SK-N-SH treated with all-trans-retinoic acid at 6 μM for 48 hours (cell line): ENCODE data around the gene CHCHD6.

Source experiments
- ATAC-seq: fragments of 200-7000 bp; cut with Tn5 transposase; 3 replicates; pipeline ENCODE4 v1.9.1; 2020; ENCODE audit warnings: mild to moderate bottlenecking, moderate library complexity
- BACH2 ChIP-seq: fragments of 250-450 bp; sonication (Bioruptor Pico); IDR thresholded peaks from 2 replicates; pipeline ENCODE4 v1.9.0; 2021; ENCODE audit warnings: mild to moderate bottlenecking, borderline replicate concordance
- CSDC2 ChIP-seq: fragments of 250-450 bp; sonication (Bioruptor Pico); IDR thresholded peaks from 2 replicates; pipeline ENCODE4 v1.5.0; 2020; ENCODE audit warnings: mild to moderate bottlenecking, moderate library complexity
- CSRNP3 ChIP-seq: fragments of 250-450 bp; sonication (Bioruptor Pico); IDR thresholded peaks from 2 replicates; pipeline ENCODE4 v1.5.1; 2021; ENCODE audit warnings: mild to moderate bottlenecking, moderate library complexity
- ESRRG ChIP-seq: fragments of 250-450 bp; sonication (Bioruptor Pico); IDR thresholded peaks from 2 replicates; pipeline ENCODE4 v1.6.1; 2021; ENCODE audit warnings: mild to moderate bottlenecking
- GLIS3 ChIP-seq: fragments of 250-450 bp; sonication (Bioruptor Pico); IDR thresholded peaks from 2 replicates; pipeline ENCODE4 v1.5.0; 2020; ENCODE audit warnings: mild to moderate bottlenecking, moderate library complexity
- ISL1 ChIP-seq: fragments of 250-450 bp; sonication (Bioruptor Pico); IDR thresholded peaks from 2 replicates; pipeline ENCODE4 v2.1.2; 2022; ENCODE audit warnings: mild to moderate bottlenecking, moderate library complexity
- OSR1 ChIP-seq: fragments of 250-450 bp; sonication (Bioruptor Pico); IDR thresholded peaks from 2 replicates; pipeline ENCODE4 v1.8.0; 2022; ENCODE audit warnings: moderate library complexity, mild to moderate bottlenecking, inconsistent platforms
- PPARA ChIP-seq: fragments of 250-450 bp; sonication (Bioruptor Pico); IDR thresholded peaks from 2 replicates; pipeline ENCODE4 v1.5.0; 2020; ENCODE audit warnings: mild to moderate bottlenecking, borderline replicate concordance
- RARB ChIP-seq: fragments of 250-450 bp; sonication (Bioruptor Pico); IDR thresholded peaks from 2 replicates; pipeline ENCODE4 v1.8.0; 2021; ENCODE audit warnings: mild to moderate bottlenecking, moderate library complexity
- SNAI2 ChIP-seq: fragments of 250-450 bp; sonication (Bioruptor Pico); IDR thresholded peaks from 2 replicates; pipeline ENCODE4 v1.5.0; 2020; ENCODE audit warnings: mild to moderate bottlenecking, moderate library complexity
- TCF4 ChIP-seq: fragments of 250-450 bp; sonication (Bioruptor Pico); IDR thresholded peaks from 2 replicates; pipeline ENCODE4 v1.8.0; 2021; ENCODE audit warnings: mild to moderate bottlenecking, moderate library complexity, borderline replicate concordance
- TOX ChIP-seq: fragments of 250-450 bp; sonication (Bioruptor Pico); IDR thresholded peaks from 2 replicates; pipeline ENCODE4 v1.8.0; 2021; ENCODE audit warnings: mild to moderate bottlenecking, moderate library complexity, borderline replicate concordance
- ZC3H10 ChIP-seq: fragments of 250-450 bp; sonication (Bioruptor Pico); IDR thresholded peaks from 2 replicates; pipeline ENCODE4 v1.5.1; 2021; ENCODE audit warnings: mild to moderate bottlenecking, moderate library complexity
- ZFP3 ChIP-seq: fragments of 250-450 bp; sonication (Bioruptor Pico); IDR thresholded peaks from 2 replicates; pipeline ENCODE4 v1.5.0; 2020; ENCODE audit warnings: mild to moderate bottlenecking, moderate library complexity
- ZNF565 ChIP-seq: fragments of 450-650 bp; formaldehyde crosslinking; conservative IDR thresholded peaks from 2 replicates; pipeline ENCODE4 v1.5.0; 2020; ENCODE audit warnings: low read depth, mild to moderate bottlenecking, moderate library complexity
- ZNF70 ChIP-seq: fragments of 450-650 bp; formaldehyde crosslinking; IDR thresholded peaks from 2 replicates; pipeline ENCODE4 v1.5.0; 2020; ENCODE audit warnings: mild to moderate bottlenecking, moderate library complexity
- ZNF8 ChIP-seq: fragments of 450-650 bp; formaldehyde crosslinking; IDR thresholded peaks from 2 replicates; pipeline ENCODE4 v1.5.0; 2020; ENCODE audit warnings: mild to moderate bottlenecking, moderate library complexity
- TF ChIP-seq, protein P1 (sequence below): fragments of 250-450 bp; sonication (Bioruptor Pico); IDR thresholded peaks from 2 replicates; pipeline ENCODE4 v1.5.0; 2020; ENCODE audit warnings: mild to moderate bottlenecking, moderate library complexity
- TF ChIP-seq, protein P2 (sequence below): fragments of 250-450 bp; sonication (Bioruptor Pico); IDR thresholded peaks from 2 replicates; pipeline ENCODE4 v1.8.0; 2020; ENCODE audit warnings: mild to moderate bottlenecking, moderate library complexity, borderline replicate concordance
- TF ChIP-seq, protein P3 (sequence below): fragments of 250-450 bp; sonication (Bioruptor Pico); IDR thresholded peaks from 2 replicates; pipeline ENCODE4 v1.5.1; 2020; ENCODE audit warnings: low read depth, mild to moderate bottlenecking, moderate library complexity
- TF ChIP-seq, protein P4 (sequence below): fragments of 250-450 bp; sonication (Bioruptor Pico); IDR thresholded peaks from 2 replicates; pipeline ENCODE4 v1.8.0; 2021; ENCODE audit warnings: low read depth, mild to moderate bottlenecking, moderate library complexity, borderline replicate concordance

The CHCHD6 gene

DNA sequence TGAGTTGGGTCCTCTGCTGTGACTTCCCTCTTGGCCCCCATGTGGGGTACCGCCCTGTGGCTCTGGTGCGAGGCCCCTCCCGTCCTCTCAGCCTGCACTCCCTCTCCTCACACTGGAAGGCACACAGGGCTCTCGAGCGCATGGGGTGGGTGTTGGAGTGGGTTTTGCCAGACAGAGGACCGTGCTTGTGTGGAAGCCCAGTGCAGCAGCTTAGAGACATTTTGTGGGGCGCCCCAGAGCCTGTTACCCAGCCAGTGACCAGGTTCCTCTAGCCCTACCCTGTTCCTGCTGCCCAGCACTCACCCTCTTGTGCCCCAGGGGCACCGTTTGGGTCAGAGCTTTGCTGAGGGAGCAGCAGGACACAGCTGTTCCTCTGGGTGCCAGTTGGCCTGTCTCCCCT, 288.7 kb downstream of the CHCHD6 start:
- no peak for ATAC-seq
- TF ChIP-seq BACH2 (CRISPR knock-in tag) (no peak), ESRRG (no peak)

GRCh38 chr3:126993436-126993835, 289.4 kb downstream of the CHCHD6 start:
- no peak for ATAC-seq
- TF ChIP-seq PPARA (CRISPR knock-in tag): no peak
- TF ChIP-seq ZFP3: no peak
- TF ChIP-seq RARB: no peak
- no peak for TF ChIP-seq CSRNP3 (CRISPR knock-in tag)
- TF ChIP-seq, protein P1, sequence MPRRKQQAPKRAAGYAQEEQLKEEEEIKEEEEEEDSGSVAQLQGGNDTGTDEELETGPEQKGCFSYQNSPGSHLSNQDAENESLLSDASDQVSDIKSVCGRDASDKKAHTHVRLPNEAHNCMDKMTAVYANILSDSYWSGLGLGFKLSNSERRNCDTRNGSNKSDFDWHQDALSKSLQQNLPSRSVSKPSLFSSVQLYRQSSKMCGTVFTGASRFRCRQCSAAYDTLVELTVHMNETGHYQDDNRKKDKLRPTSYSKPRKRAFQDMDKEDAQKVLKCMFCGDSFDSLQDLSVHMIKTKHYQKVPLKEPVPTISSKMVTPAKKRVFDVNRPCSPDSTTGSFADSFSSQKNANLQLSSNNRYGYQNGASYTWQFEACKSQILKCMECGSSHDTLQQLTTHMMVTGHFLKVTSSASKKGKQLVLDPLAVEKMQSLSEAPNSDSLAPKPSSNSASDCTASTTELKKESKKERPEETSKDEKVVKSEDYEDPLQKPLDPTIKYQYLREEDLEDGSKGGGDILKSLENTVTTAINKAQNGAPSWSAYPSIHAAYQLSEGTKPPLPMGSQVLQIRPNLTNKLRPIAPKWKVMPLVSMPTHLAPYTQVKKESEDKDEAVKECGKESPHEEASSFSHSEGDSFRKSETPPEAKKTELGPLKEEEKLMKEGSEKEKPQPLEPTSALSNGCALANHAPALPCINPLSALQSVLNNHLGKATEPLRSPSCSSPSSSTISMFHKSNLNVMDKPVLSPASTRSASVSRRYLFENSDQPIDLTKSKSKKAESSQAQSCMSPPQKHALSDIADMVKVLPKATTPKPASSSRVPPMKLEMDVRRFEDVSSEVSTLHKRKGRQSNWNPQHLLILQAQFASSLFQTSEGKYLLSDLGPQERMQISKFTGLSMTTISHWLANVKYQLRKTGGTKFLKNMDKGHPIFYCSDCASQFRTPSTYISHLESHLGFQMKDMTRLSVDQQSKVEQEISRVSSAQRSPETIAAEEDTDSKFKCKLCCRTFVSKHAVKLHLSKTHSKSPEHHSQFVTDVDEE (CRISPR knock-in tag): no peak
- no peak for TF ChIP-seq ISL1 (CRISPR knock-in tag)
- TF ChIP-seq ZNF565 (CRISPR knock-in tag): no peak
- TF ChIP-seq, protein P2, sequence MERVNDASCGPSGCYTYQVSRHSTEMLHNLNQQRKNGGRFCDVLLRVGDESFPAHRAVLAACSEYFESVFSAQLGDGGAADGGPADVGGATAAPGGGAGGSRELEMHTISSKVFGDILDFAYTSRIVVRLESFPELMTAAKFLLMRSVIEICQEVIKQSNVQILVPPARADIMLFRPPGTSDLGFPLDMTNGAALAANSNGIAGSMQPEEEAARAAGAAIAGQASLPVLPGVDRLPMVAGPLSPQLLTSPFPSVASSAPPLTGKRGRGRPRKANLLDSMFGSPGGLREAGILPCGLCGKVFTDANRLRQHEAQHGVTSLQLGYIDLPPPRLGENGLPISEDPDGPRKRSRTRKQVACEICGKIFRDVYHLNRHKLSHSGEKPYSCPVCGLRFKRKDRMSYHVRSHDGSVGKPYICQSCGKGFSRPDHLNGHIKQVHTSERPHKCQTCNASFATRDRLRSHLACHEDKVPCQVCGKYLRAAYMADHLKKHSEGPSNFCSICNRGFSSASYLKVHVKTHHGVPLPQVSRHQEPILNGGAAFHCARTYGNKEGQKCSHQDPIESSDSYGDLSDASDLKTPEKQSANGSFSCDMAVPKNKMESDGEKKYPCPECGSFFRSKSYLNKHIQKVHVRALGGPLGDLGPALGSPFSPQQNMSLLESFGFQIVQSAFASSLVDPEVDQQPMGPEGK (CRISPR knock-in tag): no peak
- no peak for TF ChIP-seq TCF4 (CRISPR knock-in tag)
- TF ChIP-seq, protein P3, sequence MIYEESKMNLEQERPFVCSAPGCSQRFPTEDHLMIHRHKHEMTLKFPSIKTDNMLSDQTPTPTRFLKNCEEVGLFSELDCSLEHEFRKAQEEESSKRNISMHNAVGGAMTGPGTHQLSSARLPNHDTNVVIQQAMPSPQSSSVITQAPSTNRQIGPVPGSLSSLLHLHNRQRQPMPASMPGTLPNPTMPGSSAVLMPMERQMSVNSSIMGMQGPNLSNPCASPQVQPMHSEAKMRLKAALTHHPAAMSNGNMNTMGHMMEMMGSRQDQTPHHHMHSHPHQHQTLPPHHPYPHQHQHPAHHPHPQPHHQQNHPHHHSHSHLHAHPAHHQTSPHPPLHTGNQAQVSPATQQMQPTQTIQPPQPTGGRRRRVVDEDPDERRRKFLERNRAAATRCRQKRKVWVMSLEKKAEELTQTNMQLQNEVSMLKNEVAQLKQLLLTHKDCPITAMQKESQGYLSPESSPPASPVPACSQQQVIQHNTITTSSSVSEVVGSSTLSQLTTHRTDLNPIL: no peak
- no peak for TF ChIP-seq ESRRG
- no peak for TF ChIP-seq BACH2 (CRISPR knock-in tag)
- TF ChIP-seq, protein P4, sequence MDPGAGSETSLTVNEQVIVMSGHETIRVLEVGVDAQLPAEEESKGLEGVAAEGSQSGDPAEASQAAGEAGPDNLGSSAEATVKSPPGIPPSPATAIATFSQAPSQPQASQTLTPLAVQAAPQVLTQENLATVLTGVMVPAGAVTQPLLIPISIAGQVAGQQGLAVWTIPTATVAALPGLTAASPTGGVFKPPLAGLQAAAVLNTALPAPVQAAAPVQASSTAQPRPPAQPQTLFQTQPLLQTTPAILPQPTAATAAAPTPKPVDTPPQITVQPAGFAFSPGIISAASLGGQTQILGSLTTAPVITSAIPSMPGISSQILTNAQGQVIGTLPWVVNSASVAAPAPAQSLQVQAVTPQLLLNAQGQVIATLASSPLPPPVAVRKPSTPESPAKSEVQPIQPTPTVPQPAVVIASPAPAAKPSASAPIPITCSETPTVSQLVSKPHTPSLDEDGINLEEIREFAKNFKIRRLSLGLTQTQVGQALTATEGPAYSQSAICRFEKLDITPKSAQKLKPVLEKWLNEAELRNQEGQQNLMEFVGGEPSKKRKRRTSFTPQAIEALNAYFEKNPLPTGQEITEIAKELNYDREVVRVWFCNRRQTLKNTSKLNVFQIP (CRISPR knock-in tag): no peak

DNA sequence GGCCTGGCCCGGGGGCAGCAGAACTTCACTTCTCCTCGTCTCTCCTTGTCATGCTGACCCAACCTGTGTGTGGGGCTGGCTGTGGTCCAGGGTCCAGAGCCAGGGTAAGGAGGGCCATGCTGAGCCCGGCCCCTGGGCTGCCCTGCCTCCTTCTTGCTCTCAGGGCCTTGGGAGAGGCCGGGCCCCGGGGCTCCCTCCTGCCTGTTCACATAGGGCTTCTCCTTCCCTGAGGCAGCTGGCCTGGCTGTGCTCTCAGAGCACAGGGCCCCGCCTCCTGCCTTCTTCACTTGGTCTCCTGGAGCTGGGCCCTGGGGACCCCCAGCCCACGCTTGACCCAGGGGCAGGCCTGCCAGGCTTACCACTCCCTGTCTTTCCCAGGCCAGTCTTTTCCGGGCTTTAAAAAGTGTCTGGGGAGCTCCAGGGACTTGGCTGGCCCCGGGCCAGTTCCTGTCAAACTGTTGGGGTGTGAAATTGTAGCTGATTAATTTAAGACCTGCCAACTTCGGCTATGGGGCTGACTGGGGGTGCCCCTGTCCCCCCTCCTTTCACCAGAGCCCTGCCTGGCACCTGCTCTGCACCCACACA, 290.7 kb downstream of the CHCHD6 start:
- no peak for ATAC-seq
- TF ChIP-seq RARB: no peak
- no peak for TF ChIP-seq ZNF8
- TF ChIP-seq SNAI2: no peak
- TF ChIP-seq CSRNP3 (CRISPR knock-in tag): no peak
- TF ChIP-seq CSDC2: no peak
- no peak for TF ChIP-seq PPARA (CRISPR knock-in tag)
- no peak for TF ChIP-seq TOX (CRISPR knock-in tag)
- TF ChIP-seq, protein P2 (CRISPR knock-in tag): no peak
- no peak for TF ChIP-seq ZC3H10 (CRISPR knock-in tag)
- no peak for TF ChIP-seq ISL1 (CRISPR knock-in tag)
- TF ChIP-seq, protein P3: no peak
- TF ChIP-seq ZFP3: no peak
- TF ChIP-seq OSR1 (CRISPR knock-in tag): no peak
- no peak for TF ChIP-seq GLIS3 (CRISPR knock-in tag)
- TF ChIP-seq, protein P4 (CRISPR knock-in tag): no peak
- no peak for TF ChIP-seq ZNF70 (CRISPR knock-in tag)
- no peak for TF ChIP-seq ESRRG
- no peak for TF ChIP-seq TCF4 (CRISPR knock-in tag)
